K562 (cell line): ENCODE data around the gene DEDD. TPM values are rescaled to one million over a fixed set of nuclear protein-coding genes. Genes with fewer than 3 reads are reported as not detected.
A peak's percentile ranks its signal among the peaks of the same experiment; 100 is the strongest.

Experiments used
- ATF7 ChIP-seq: fragments of 450-650 bp; IDR thresholded peaks from 2 replicates; pipeline ENCODE4 v1.7.1; 2014; ENCODE audit warnings: mild to moderate bottlenecking, moderate library complexity
- CCNT2 ChIP-seq: IDR thresholded peaks from 2 replicates; pipeline ENCODE4 v1.6.1; 2011; ENCODE audit warnings: borderline replicate concordance, low read depth, mild to moderate bottlenecking, moderate library complexity, mixed read lengths, low read length; ENCODE audit not compliant: insufficient read length; ENCODE audit errors: extremely low read depth
- CEBPG ChIP-seq, 3 experiments: fragments of 200-800 bp in 1 of 3; sonication (Bioruptor generic) in 1 of 3; sonication (generic) in 1 of 3; formaldehyde crosslinking in 1 of 3; IDR thresholded peaks in 2 of 3; conservative IDR thresholded peaks in 1 of 3; 2 replicates each; pipeline versions ENCODE4 v1.6.1 to v1.8.0; 2016 to 2022; ENCODE audit warnings: missing compliant biosample characterization in 2 of 3, missing genetic modification characterization in 2 of 3, mild to moderate bottlenecking in 1 of 3, missing genetic modification reagents in 1 of 3
- HLTF ChIP-seq: fragments of 450-650 bp; IDR thresholded peaks from 2 replicates; pipeline ENCODE4 v1.6.1; 2016
- IRF9 ChIP-seq: fragments of 450-650 bp; IDR thresholded peaks from 2 replicates; pipeline ENCODE4 v1.6.1; 2016; ENCODE audit warnings: missing biosample characterization, missing genetic modification characterization
- L3MBTL2 ChIP-seq: fragments of 450-650 bp; IDR thresholded peaks from 2 replicates; pipeline ENCODE4 v1.6.1; 2016; ENCODE audit warnings: mild to moderate bottlenecking, moderate library complexity
- MCM3 ChIP-seq: fragments of 450-650 bp; IDR thresholded peaks from 2 replicates; pipeline ENCODE4 v1.6.1; 2016
- RBM15 ChIP-seq: fragments of 200-400 bp; formaldehyde crosslinking; IDR thresholded peaks from 2 replicates; pipeline ENCODE4 v1.6.1; 2018; ENCODE audit warnings: mild to moderate bottlenecking, low read length, moderate library complexity; ENCODE audit not compliant: insufficient read depth
- SP1 ChIP-seq: sonication (generic); formaldehyde crosslinking; IDR thresholded peaks from 2 replicates; pipeline ENCODE4 v1.8.1; 2022; ENCODE audit warnings: mild to moderate bottlenecking, missing genetic modification reagents
- SRF ChIP-seq, 2 experiments: fragments of 250-450, 450-650 bp in 1 of 2; sonication (Bioruptor Pico) in 1 of 2; sonication (generic) in 1 of 2; formaldehyde crosslinking; IDR thresholded peaks; 2 replicates each; pipeline versions ENCODE4 v1.5.0 to v1.5.1; 2020 to 2022; ENCODE audit warnings: mild to moderate bottlenecking in 1 of 2, missing genetic modification reagents in 1 of 2
- ZNF12 ChIP-seq: sonication (generic); formaldehyde crosslinking; IDR thresholded peaks from 2 replicates; pipeline ENCODE4 v1.4.0; 2020; ENCODE audit warnings: mild to moderate bottlenecking, missing genetic modification reagents
- ZNF217 ChIP-seq: sonication (generic); formaldehyde crosslinking; IDR thresholded peaks from 2 replicates; pipeline ENCODE4 v1.8.0; 2022; ENCODE audit warnings: mild to moderate bottlenecking, missing genetic modification reagents
- ZNF707 ChIP-seq: fragments of 250-450 bp; sonication (Bioruptor Pico); conservative IDR thresholded peaks from 2 replicates; pipeline ENCODE4 v1.8.0; 2022; ENCODE audit warnings: inconsistent platforms, mild to moderate bottlenecking, moderate library complexity
- polyA plus RNA-seq, 8 experiments: library from polyadenylated mRNA; depleted of rRNA in 4 of 8; stranded (reverse) in 5 of 8; unstranded in 3 of 8; fragments of >200 nt; fragmentation: Nextera tagmentation in 2 of 8; fragmentation: Illumina TruSeq in 1 of 8; extraction: Ambion mirVana in 2 of 8; extraction: Trizol in 1 of 8; gene quantifications; 2 replicates each; pipeline versions ENCODE4 v1.2.1 to v1.2.3, GENCODE V29; 2011 to 2014; ENCODE audit warnings: inconsistent platforms in 1 of 8, missing spikeins in 1 of 8
- total RNA-seq, 7 experiments: library from RNA; depleted of rRNA in 6 of 7; stranded (reverse); fragments of >200 nt in 6 of 7; fragmentation: Illumina TruSeq in 2 of 7; extraction: Trizol in 2 of 7; gene quantifications; 2 replicates each; pipeline versions ENCODE4 v1.2.1 to v1.2.3, GENCODE V29; 2011 to 2021; ENCODE audit warnings: low replicate concordance in 1 of 7
- TF ChIP-seq, protein P1 (sequence below): sonication (generic); formaldehyde crosslinking; IDR thresholded peaks from 2 replicates; pipeline ENCODE4 v1.8.1; 2023; ENCODE audit warnings: missing genetic modification reagents, mild to moderate bottlenecking, borderline replicate concordance
- TF ChIP-seq, protein P2 (sequence below): fragments of 250-450 bp; sonication (Bioruptor Pico); IDR thresholded peaks from 2 replicates; pipeline ENCODE4 v1.5.0; 2022; ENCODE audit warnings: mild to moderate bottlenecking
- TF ChIP-seq, protein P3 (sequence below): fragments of 200-400 bp; formaldehyde crosslinking; IDR thresholded peaks from 2 replicates; pipeline ENCODE4 v1.6.1; 2017; ENCODE audit warnings: mild to moderate bottlenecking, low read depth, low read length, moderate library complexity

The DEDD gene
- total and polyA plus RNA-seq, 9 of the 15 experiments (the other 6 are each of a cell fraction or from before 2014, with no cell fraction given): 11.6 to 41.0 (median 16.8) TPM

GRCh38 chr1:161082996-161083747 lies 49.3 kb downstream of the DEDD start (continued):
- TF ChIP-seq ATF7 (peak; percentile 96), L3MBTL2 (peak; percentile 61; the same call in 1 of the 2 replicates), CEBPG (CRISPR knock-in tag; IDR thresholded peaks at IDR 0.05) (peak; percentile 93), CEBPG (tag; conservative IDR thresholded peaks at IDR 0.05 in 1 of 2, IDR thresholded peaks at IDR 0.05 in 1 of 2) (peak; percentile 86 to 88), IRF9 (tag) (0 out of 2 replicates have a peak, but pooled peaks have one; percentile 50), ZNF707 (no peak), SP1 (CRISPR knock-in tag) (no peak), ZNF12 (no peak), MCM3 (no peak), HLTF (no peak), SRF (CRISPR knock-in tag; IDR thresholded peaks at IDR 0.05) (peak in 1 of 2 experiments; percentile 45; a peak in 1 of 4 replicates), RBM15 (no peak), ZNF217 (CRISPR knock-in tag) (no peak), CCNT2 (no peak)
- TF ChIP-seq, protein P1, sequence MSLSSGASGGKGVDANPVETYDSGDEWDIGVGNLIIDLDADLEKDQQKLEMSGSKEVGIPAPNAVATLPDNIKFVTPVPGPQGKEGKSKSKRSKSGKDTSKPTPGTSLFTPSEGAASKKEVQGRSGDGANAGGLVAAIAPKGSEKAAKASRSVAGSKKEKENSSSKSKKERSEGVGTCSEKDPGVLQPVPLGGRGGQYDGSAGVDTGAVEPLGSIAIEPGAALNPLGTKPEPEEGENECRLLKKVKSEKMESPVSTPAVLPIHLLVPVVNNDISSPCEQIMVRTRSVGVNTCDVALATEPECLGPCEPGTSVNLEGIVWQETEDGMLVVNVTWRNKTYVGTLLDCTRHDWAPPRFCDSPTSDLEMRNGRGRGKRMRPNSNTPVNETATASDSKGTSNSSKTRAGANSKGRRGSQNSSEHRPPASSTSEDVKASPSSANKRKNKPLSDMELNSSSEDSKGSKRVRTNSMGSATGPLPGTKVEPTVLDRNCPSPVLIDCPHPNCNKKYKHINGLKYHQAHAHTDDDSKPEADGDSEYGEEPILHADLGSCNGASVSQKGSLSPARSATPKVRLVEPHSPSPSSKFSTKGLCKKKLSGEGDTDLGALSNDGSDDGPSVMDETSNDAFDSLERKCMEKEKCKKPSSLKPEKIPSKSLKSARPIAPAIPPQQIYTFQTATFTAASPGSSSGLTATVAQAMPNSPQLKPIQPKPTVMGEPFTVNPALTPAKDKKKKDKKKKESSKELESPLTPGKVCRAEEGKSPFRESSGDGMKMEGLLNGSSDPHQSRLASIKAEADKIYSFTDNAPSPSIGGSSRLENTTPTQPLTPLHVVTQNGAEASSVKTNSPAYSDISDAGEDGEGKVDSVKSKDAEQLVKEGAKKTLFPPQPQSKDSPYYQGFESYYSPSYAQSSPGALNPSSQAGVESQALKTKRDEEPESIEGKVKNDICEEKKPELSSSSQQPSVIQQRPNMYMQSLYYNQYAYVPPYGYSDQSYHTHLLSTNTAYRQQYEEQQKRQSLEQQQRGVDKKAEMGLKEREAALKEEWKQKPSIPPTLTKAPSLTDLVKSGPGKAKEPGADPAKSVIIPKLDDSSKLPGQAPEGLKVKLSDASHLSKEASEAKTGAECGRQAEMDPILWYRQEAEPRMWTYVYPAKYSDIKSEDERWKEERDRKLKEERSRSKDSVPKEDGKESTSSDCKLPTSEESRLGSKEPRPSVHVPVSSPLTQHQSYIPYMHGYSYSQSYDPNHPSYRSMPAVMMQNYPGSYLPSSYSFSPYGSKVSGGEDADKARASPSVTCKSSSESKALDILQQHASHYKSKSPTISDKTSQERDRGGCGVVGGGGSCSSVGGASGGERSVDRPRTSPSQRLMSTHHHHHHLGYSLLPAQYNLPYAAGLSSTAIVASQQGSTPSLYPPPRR (CRISPR knock-in tag): no peak
- TF ChIP-seq, protein P2, sequence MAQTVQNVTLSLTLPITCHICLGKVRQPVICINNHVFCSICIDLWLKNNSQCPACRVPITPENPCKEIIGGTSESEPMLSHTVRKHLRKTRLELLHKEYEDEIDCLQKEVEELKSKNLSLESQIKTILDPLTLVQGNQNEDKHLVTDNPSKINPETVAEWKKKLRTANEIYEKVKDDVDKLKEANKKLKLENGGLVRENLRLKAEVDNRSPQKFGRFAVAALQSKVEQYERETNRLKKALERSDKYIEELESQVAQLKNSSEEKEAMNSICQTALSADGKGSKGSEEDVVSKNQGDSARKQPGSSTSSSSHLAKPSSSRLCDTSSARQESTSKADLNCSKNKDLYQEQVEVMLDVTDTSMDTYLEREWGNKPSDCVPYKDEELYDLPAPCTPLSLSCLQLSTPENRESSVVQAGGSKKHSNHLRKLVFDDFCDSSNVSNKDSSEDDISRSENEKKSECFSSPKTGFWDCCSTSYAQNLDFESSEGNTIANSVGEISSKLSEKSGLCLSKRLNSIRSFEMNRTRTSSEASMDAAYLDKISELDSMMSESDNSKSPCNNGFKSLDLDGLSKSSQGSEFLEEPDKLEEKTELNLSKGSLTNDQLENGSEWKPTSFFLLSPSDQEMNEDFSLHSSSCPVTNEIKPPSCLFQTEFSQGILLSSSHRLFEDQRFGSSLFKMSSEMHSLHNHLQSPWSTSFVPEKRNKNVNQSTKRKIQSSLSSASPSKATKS (CRISPR knock-in tag): no peak
- TF ChIP-seq, protein P3, sequence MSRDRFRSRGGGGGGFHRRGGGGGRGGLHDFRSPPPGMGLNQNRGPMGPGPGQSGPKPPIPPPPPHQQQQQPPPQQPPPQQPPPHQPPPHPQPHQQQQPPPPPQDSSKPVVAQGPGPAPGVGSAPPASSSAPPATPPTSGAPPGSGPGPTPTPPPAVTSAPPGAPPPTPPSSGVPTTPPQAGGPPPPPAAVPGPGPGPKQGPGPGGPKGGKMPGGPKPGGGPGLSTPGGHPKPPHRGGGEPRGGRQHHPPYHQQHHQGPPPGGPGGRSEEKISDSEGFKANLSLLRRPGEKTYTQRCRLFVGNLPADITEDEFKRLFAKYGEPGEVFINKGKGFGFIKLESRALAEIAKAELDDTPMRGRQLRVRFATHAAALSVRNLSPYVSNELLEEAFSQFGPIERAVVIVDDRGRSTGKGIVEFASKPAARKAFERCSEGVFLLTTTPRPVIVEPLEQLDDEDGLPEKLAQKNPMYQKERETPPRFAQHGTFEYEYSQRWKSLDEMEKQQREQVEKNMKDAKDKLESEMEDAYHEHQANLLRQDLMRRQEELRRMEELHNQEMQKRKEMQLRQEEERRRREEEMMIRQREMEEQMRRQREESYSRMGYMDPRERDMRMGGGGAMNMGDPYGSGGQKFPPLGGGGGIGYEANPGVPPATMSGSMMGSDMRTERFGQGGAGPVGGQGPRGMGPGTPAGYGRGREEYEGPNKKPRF: no peak
